Myometrial cell (primary cell): Measurements from ENCODE around the gene THAP5. TPM values are rescaled to one million over a fixed set of nuclear protein-coding genes. Genes with fewer than 3 reads are reported as not detected.

Experiments used
- total RNA-seq: library from RNA; depleted of rRNA; stranded (reverse); fragments of >200 nt; gene quantifications from 2 replicates; pipeline ENCODE4 v1.2.3, GENCODE V29; 2015

The THAP5 gene, protein sequence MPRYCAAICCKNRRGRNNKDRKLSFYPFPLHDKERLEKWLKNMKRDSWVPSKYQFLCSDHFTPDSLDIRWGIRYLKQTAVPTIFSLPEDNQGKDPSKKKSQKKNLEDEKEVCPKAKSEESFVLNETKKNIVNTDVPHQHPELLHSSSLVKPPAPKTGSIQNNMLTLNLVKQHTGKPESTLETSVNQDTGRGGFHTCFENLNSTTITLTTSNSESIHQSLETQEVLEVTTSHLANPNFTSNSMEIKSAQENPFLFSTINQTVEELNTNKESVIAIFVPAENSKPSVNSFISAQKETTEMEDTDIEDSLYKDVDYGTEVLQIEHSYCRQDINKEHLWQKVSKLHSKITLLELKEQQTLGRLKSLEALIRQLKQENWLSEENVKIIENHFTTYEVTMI
- total RNA-seq: 11.8 and 12.9 TPM in 2 replicates

DNA sequence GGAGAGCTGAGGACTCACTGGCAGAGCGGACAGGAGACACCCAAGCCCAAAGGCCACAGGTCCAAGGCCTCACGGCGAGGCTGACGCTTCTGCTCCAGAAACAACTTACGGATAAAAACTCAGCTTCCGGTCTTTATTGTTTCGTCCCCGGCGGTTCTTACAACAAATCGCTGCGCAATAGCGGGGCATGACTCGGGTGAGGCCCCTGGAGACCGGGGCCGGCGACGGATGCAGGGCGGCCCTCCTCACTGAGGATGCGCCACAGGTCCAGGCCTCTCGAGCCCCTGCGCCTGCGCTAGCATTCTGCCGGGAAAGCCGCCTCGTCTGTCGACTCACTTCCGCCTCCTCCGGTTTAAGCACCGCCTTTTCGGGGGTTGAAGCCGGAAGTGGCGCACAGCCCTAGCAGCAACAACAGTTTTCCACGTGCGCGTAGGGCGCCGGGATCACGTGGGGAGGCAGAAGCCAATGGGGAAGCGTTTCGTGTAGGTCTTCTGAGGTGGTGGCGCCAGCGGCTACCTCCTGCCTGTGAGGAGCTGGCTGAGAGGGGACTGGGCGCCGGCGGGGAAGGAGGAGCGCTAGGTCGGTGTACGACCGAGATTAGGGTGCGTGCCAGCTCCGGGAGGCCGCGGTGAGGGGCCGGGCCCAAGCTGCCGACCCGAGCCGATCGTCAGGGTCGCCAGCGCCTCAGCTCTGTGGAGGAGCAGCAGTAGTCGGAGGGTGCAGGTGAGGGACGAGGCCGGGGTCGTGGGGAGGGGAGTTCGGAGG, at the start of gene THAP5, which contains the start of gene DNAJB9:
THAP5 (minus strand) TSS at position 326 of the 765 bp plus-strand sequence; CDS start at position 189, 137 bp downstream.
DNAJB9 (plus strand) TSS at position 494 of the 765 bp plus-strand sequence. CDS start 1,853 bp downstream, outside the sequence.

GRCh38 chr7:108525985-108526767, 43.3 kb downstream of the THAP5 start, which contains the start of gene PNPLA8:
TSS of gene PNPLA8 (minus strand) at chr7:108526135. CDS start at chr7:108515491, 10,644 bp downstream.

Other genes with a start within 250 kb of the THAP5 start
- gene NRCAM, start 113.3 kb downstream of the THAP5 start, total RNA-seq: 1.1 TPM in 1 of 2 replicates, not detected in the other
- gene PNPLA8, start 43.6 kb downstream of the THAP5 start, total RNA-seq: 19.0 and 25.7 TPM in 2 replicates
- 13.5 and 23.0 TPM in 2 replicates for gene DNAJB9, start 168 bp upstream of the THAP5 start, total RNA-seq